HG02571 (cell line): ENCODE data around the gene SPINDOC.
"Not testable (repeated sequence)": the region's sequence is repeated elsewhere in the genome, so short reads cannot be mapped to it uniquely, and the experiment has no call there.

Experiments
- ATAC-seq: cut with Tn5 transposase; IDR thresholded peaks from one replicate; pipeline ENCODE4 v1.9.1; 2021; ENCODE audit warnings: mild to moderate bottlenecking, moderate library complexity; ENCODE audit not compliant: unreplicated experiment

SPINDOC gene

GRCh38 chr11:63850920-63851319 lies 37.7 kb downstream of the SPINDOC start:
- no peak for ATAC-seq

GRCh38 chr11:63851364-63851763 lies 38.1 kb downstream of the SPINDOC start:
- no peak for ATAC-seq

GRCh38 chr11:63853476-63853875 lies 40.2 kb downstream of the SPINDOC start:
- no peak for ATAC-seq

- ATAC-seq = no peak
Observed at GRCh38 chr11:63854696-63855095, 41.4 kb downstream of the SPINDOC start.

- no peak for ATAC-seq
Observed at GRCh38 chr11:63855975-63856374, 42.7 kb downstream of the SPINDOC start.

- ATAC-seq = no peak
Observed at GRCh38 chr11:63858628-63859550, 45.6 kb downstream of the SPINDOC start.

- ATAC-seq = no peak
Observed at GRCh38 chr11:63862923-63863322, 49.7 kb downstream of the SPINDOC start.

GRCh38 chr11:63863620-63864019 lies 50.4 kb downstream of the SPINDOC start:
- ATAC-seq = not testable (repeated sequence)

- no peak for ATAC-seq
Observed at GRCh38 chr11:63866211-63866610, 53.0 kb downstream of the SPINDOC start.

GRCh38 chr11:63867511-63867910 lies 54.3 kb downstream of the SPINDOC start:
- ATAC-seq = no peak

GRCh38 chr11:63868399-63869064 lies 55.3 kb downstream of the SPINDOC start:
- no peak for ATAC-seq

- no peak for ATAC-seq
Observed at GRCh38 chr11:63869171-63869591, 55.9 kb downstream of the SPINDOC start.

GRCh38 chr11:63869683-63870082 lies 56.4 kb downstream of the SPINDOC start:
- no peak for ATAC-seq

- no peak for ATAC-seq
Observed at GRCh38 chr11:63870351-63871140, 57.3 kb downstream of the SPINDOC start.

GRCh38 chr11:63871962-63872799 lies 58.9 kb downstream of the SPINDOC start:
- peak; percentile 92 for ATAC-seq

- no peak for ATAC-seq
Observed at GRCh38 chr11:63872800-63873197, 59.5 kb downstream of the SPINDOC start.

- no peak for ATAC-seq
Observed at GRCh38 chr11:63873311-63873710, 60.1 kb downstream of the SPINDOC start.

GRCh38 chr11:63874511-63874910 lies 61.3 kb downstream of the SPINDOC start:
- no peak for ATAC-seq

GRCh38 chr11:63875506-63876065 lies 62.3 kb downstream of the SPINDOC start:
- no peak for ATAC-seq

- ATAC-seq = no peak
Observed at GRCh38 chr11:63876616-63877015, 63.4 kb downstream of the SPINDOC start.
